Skin epidermis (tissue), 12 donors: ENCODE measurements around the gene C10orf62.
"Not testable (repeated sequence)": the region's sequence is repeated elsewhere in the genome, so short reads cannot be mapped to it uniquely, and the experiment has no call there.

Experiments
- H3K27ac ChIP-seq, 21 experiments: fragments of 200-600 bp; sonication (generic) in 11 of 21; one replicate each; pipeline ENCODE4 v1.5.0; 2020; ENCODE audit warnings: mild to moderate bottlenecking in 3 of 21, inconsistent platforms in 2 of 21, moderate library complexity in 2 of 21
- H3K4me3 ChIP-seq, 7 experiments: fragments of 200-600 bp; sonication (generic) in 2 of 7; one replicate each; pipeline ENCODE4 v1.5.0; 2020; ENCODE audit warnings: inconsistent platforms in 2 of 7, mild to moderate bottlenecking in 2 of 7, moderate library complexity in 1 of 7

C10orf62 gene

GRCh38 chr10:97608991-97609561 is 19.6 kb downstream of the C10orf62 start:
- Histone ChIP-seq H3K4me3 (no peak overlapping the region), H3K27ac (peak overlapping the region in 1 of 21 experiments; percentile 8)

DNA sequence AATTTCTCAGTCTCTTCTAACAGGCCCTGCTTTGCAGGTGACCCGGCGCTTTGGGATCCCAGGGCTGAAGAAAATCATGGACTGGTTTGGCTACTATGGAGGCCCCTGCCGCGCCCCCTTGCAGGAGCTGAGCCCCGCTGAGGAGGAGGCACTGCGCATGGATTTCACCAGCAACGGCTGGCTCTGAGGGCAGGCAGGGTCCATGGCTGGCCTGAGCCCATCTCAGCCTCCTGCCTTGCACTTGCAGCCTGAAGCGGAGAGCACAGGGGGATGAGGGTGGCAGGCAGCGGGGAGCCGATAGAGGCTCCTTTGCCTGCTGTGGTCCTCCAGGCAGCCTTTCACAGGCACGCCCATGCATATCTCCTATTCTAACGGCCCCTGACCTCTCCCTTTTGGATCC is 22.0 kb downstream of the C10orf62 start:
- H3K4me3 ChIP-seq = no peak overlapping the region
- H3K27ac ChIP-seq = no peak overlapping the region

DNA sequence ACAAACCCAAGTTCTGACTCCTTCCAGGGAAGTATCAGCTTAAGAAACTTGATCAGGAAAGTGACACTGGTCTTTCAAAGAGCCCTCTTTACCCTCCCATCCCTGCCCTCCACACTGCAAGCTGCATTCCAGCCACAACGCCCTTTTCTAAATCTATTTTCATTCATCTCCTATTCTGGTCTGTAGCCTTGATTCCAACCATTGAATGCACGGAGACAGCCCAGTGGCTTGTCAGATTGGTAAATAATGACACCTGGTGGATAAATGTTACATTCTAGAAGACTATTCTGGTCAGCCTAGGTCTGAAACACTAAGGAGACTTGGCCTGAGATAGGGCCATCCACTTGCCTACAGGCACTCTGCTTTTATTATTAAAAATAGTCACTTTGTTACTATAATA is 22.9 kb downstream of the C10orf62 start:
- no peak overlapping the region for H3K4me3 ChIP-seq
- H3K27ac ChIP-seq = no peak overlapping the region

- Histone ChIP-seq H3K4me3 (no peak overlapping the region), H3K27ac (no peak overlapping the region)
Observed at GRCh38 chr10:97618285-97618684, 28.8 kb downstream of the C10orf62 start.

DNA sequence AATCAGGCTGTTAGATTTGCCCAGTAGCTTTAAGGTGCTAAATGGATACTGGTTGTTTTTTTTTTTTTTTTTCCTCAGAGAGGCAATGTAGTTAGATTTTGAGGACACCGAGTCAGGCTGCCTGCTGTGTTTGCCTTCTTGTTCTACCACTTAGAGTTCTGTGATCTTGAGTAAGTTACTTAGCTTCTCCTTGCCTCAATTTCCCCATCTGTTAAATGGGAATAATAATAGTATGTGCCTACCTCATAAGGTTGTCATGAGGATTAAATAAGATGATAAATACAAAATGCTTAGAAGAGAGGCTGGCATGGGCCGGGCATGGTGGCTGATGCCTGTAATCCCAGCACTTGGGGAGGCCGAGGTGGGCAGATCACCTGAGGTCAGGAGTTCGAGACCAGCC is 29.2 kb downstream of the C10orf62 start:
- H3K4me3 ChIP-seq = no peak overlapping the region

GRCh38 chr10:97623277-97623676 is 33.8 kb downstream of the C10orf62 start:
- Histone ChIP-seq H3K4me3 (no peak overlapping the region), H3K27ac (no peak overlapping the region)

More for the DNA sequence above, 29.2 kb downstream of the C10orf62 start:
- no peak overlapping the region for H3K27ac ChIP-seq

DNA sequence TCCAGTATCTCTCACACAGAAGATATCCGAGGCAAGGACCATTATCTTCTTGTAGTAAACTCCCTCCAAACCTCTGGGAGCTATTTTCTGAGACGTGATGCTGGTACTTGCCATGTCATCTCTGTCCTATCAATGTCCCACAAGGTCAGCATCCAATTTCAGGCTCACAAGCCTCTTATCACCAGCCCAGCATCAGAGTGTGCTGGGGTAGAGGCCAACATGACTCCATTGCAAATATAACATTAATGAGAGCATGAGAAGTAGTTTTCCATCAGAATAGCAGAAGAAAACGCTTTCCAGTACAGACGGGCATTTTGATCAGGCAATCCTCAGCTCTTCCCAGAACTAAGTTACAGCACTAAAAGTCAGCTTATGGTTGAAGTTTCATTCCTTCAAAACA is 38.2 kb downstream of the C10orf62 start:
- no peak overlapping the region for H3K27ac ChIP-seq

GRCh38 chr10:97628228-97628627 is 38.7 kb downstream of the C10orf62 start:
- Histone ChIP-seq H3K4me3 (no peak overlapping the region), H3K27ac (no peak overlapping the region)

More for the DNA sequence above, 38.2 kb downstream of the C10orf62 start:
- H3K4me3 ChIP-seq = no peak overlapping the region

GRCh38 chr10:97629289-97629688 is 39.8 kb downstream of the C10orf62 start:
- H3K4me3 ChIP-seq = no peak overlapping the region

DNA sequence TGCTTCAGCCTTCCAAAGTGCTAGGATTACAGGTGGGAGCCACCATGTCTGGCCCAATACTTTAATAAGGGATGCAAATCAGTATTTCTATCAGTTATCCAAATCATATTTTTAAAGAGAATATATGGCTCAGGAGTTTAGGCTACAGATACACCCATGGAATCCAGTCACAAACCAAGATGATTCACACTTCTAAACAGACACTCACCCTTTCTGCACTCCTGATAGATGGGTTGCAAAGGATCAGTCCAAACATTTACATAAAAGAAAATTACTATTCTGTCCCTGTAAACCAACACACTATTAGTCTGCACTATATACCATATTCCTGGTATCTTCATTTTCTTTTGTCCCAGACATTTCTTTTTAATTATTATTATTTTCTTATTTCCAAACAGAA is 41.6 kb downstream of the C10orf62 start:
- Histone ChIP-seq H3K4me3 (no peak overlapping the region), H3K27ac (no peak overlapping the region)

More at GRCh38 chr10:97629289-97629688, 39.8 kb downstream of the C10orf62 start:
- no peak overlapping the region for H3K27ac ChIP-seq

- peak within 1 kb of the TSS; percentile 48 to 80 (median 62) for H3K4me3 ChIP-seq
- H3K27ac ChIP-seq = peak within 1 kb of the TSS in 16 of 21 experiments; percentile 3 to 68 (median 50)
Observed at GRCh38 chr10:97632949-97633884, 43.7 kb downstream of the C10orf62 start, which contains the start of gene MORN4. TSS of gene MORN4 (minus strand) at chr10:97633500. CDS start at chr10:97619653, 13,847 bp downstream.

DNA sequence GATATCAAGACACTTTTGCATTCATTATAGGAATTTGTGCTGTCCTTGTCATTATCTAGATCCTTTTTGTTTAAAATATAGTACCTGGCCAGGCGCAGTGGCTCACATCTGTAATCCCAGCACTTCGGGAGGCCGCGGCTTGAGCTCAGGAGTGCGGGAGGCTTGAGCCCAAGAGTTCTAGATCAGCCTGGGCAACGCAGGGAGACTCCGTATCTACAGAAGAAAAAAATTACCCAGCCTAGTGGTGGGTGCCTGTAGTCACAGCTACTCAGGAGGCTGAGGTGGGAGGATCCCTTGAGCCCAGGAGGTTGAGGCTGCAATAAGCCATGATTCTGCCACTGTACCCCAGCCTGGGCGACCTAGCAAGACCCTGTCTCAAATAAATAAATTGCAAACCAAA is 44.4 kb downstream of the C10orf62 start:
- Histone ChIP-seq H3K4me3 (peak overlapping the region in 6 of 7 experiments; percentile 48 to 80 (median 62)), H3K27ac (peak overlapping the region in 9 of 21 experiments; percentile 48 to 68 (median 60))

DNA sequence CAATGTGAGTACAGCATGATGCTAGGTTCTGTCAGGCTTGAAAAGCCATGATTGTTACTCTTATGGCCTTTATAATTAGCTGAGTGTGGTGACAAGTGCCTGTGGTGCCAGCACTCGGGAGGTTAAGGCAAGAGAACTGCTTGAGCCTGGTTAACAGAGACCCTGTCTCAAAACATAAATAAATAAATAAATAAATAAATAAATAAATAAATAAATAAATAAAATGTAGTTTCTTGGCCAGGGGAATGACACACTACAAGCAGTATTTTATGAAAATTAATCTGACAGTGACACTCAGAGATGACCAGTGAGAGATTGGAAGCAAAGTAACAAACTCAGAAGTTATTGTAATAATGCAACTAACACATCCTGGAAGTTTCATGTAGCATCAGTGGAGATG is 46.1 kb downstream of the C10orf62 start:
- H3K27ac ChIP-seq = no peak overlapping the region
- no peak overlapping the region for H3K4me3 ChIP-seq

DNA sequence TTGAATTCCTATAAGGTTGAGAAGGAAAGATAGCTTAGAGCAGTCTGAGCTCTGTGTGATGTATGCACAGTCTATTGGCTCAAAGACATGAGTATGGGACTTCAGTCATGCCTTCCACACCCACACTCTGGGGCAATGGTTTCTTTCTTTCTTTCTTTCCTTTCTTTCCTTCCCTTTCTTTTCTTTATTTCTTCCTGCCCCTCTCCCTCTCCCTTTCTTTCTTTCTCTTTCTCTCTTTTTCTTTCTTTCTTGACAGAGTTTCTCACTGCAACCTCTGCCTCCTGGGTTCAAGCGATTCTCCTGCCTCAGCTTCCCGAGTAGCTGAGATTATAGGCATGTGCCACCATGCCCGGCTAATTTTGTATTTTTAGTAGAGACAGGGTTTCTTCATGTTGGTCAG is 49.6 kb downstream of the C10orf62 start:
- H3K27ac ChIP-seq = not testable (repeated sequence)

GRCh38 chr10:97640174-97640867 is 50.8 kb downstream of the C10orf62 start, which contains the start of gene PI4K2A:
TSS of gene PI4K2A (plus strand) at chr10:97640671. CDS start at chr10:97640743, 72 bp downstream.
- H3K27ac ChIP-seq = peak within 1 kb of the TSS; percentile 39 to 93 (median 85)

More for the DNA sequence above, 49.6 kb downstream of the C10orf62 start:
- not testable (repeated sequence) for H3K4me3 ChIP-seq

More at GRCh38 chr10:97640174-97640867, 50.8 kb downstream of the C10orf62 start, which contains the start of gene PI4K2A:
- H3K4me3 ChIP-seq = peak within 1 kb of the TSS; percentile 54 to 89 (median 72)
